HepG2 (cell line): Measurements from ENCODE around the gene PIGZ. TPM values are rescaled to one million over a fixed set of nuclear protein-coding genes. Genes with fewer than 3 reads are reported as not detected.

Source experiments
- ARID5B ChIP-seq: IDR thresholded peaks from 2 replicates; pipeline ENCODE4 v1.4.0; 2020; ENCODE audit warnings: mild to moderate bottlenecking, missing genetic modification reagents
- DDIT3 ChIP-seq: sonication (generic); formaldehyde crosslinking; IDR thresholded peaks from 2 replicates; pipeline ENCODE4 v1.4.0; 2020; ENCODE audit warnings: mild to moderate bottlenecking, missing genetic modification reagents
- DPF2 ChIP-seq: sonication (generic); formaldehyde crosslinking; IDR thresholded peaks from 2 replicates; pipeline ENCODE4 v1.4.0; 2020; ENCODE audit warnings: mild to moderate bottlenecking, low read depth, missing genetic modification reagents, borderline replicate concordance
- FOXA3 ChIP-seq: IDR thresholded peaks from 2 replicates; pipeline ENCODE4 v1.6.1; 2016; ENCODE audit warnings: missing genetic modification reagents, missing compliant biosample characterization
- FOXK2 ChIP-seq: fragments of 450-650 bp; IDR thresholded peaks from 2 replicates; pipeline ENCODE4 v1.6.1; 2016
- FOXO1 ChIP-seq: sonication (generic); formaldehyde crosslinking; IDR thresholded peaks from 2 replicates; pipeline ENCODE4 v1.4.0; 2020; ENCODE audit warnings: missing genetic modification reagents
- KDM2A ChIP-seq: sonication (generic); formaldehyde crosslinking; IDR thresholded peaks from 2 replicates; pipeline ENCODE4 v1.4.0; 2020; ENCODE audit warnings: low read depth, missing genetic modification reagents, borderline replicate concordance
- MED1 ChIP-seq: sonication (generic); formaldehyde crosslinking; IDR thresholded peaks from 2 replicates; pipeline ENCODE4 v1.4.0; 2020; ENCODE audit warnings: missing genetic modification reagents
- NPAS2 ChIP-seq: sonication (generic); formaldehyde crosslinking; IDR thresholded peaks from 2 replicates; pipeline ENCODE4 v1.8.0; 2022; ENCODE audit warnings: mild to moderate bottlenecking, missing genetic modification reagents, borderline replicate concordance
- PHB2 ChIP-seq: fragments of 450-650 bp; IDR thresholded peaks from 2 replicates; pipeline ENCODE4 v1.6.1; 2018; ENCODE audit not compliant: partially characterized antibody
- PHF21A ChIP-seq: sonication (generic); formaldehyde crosslinking; IDR thresholded peaks from 2 replicates; pipeline ENCODE4 v1.5.0; 2020; ENCODE audit warnings: mild to moderate bottlenecking, missing genetic modification reagents
- POGZ ChIP-seq: sonication (generic); formaldehyde crosslinking; IDR thresholded peaks from 2 replicates; pipeline ENCODE4 v1.4.0; 2020; ENCODE audit warnings: mild to moderate bottlenecking, missing genetic modification reagents
- POLR2A ChIP-seq, 2 experiments: IDR thresholded peaks; 2 replicates each; pipeline ENCODE4 v1.6.1; 2011; ENCODE audit warnings: low read depth in 2 of 2, low read length in 2 of 2, mild to moderate bottlenecking in 1 of 2, moderate library complexity in 1 of 2; ENCODE audit not compliant: insufficient read depth in 1 of 2
- RAD21 ChIP-seq: fragments of 450-650 bp; formaldehyde crosslinking; IDR thresholded peaks from 2 replicates; pipeline ENCODE4 v1.5.0; 2020; ENCODE audit warnings: mild to moderate bottlenecking
- SP2 ChIP-seq: sonication (generic); formaldehyde crosslinking; IDR thresholded peaks from 2 replicates; pipeline ENCODE4 v1.5.1; 2020; ENCODE audit warnings: mild to moderate bottlenecking, missing genetic modification reagents
- TGIF2 ChIP-seq: IDR thresholded peaks from 2 replicates; pipeline ENCODE4 v1.6.1; 2016; ENCODE audit warnings: control low read depth, missing compliant biosample characterization
- ZC3H13 ChIP-seq: sonication (generic); formaldehyde crosslinking; IDR thresholded peaks from 2 replicates; pipeline ENCODE4 v1.8.1; 2023; ENCODE audit warnings: mild to moderate bottlenecking, missing genetic modification reagents, moderate library complexity
- ZFP36L1 ChIP-seq: sonication (generic); formaldehyde crosslinking; IDR thresholded peaks from 2 replicates; pipeline ENCODE4 v1.8.0; 2022; ENCODE audit warnings: mild to moderate bottlenecking, missing genetic modification reagents, moderate library complexity
- ZKSCAN8 ChIP-seq: IDR thresholded peaks from 2 replicates; pipeline ENCODE4 v1.6.1; 2016; ENCODE audit warnings: borderline replicate concordance, missing genetic modification reagents, missing compliant biosample characterization
- ZNF281 ChIP-seq: sonication (generic); formaldehyde crosslinking; IDR thresholded peaks from 2 replicates; pipeline ENCODE4 v1.4.0; 2020; ENCODE audit warnings: missing genetic modification reagents, borderline replicate concordance
- ZNF331 ChIP-seq: sonication (generic); formaldehyde crosslinking; IDR thresholded peaks from 2 replicates; pipeline ENCODE4 v1.4.0; 2020; ENCODE audit warnings: missing genetic modification reagents
- ZNF556 ChIP-seq: sonication (generic); formaldehyde crosslinking; IDR thresholded peaks from 2 replicates; pipeline ENCODE4 v1.4.0; 2020; ENCODE audit warnings: mild to moderate bottlenecking, missing genetic modification reagents, borderline replicate concordance
- polyA plus RNA-seq, 8 experiments: library from polyadenylated mRNA; depleted of rRNA in 3 of 8; stranded (reverse) in 7 of 8; unstranded in 1 of 8; fragments of >200 nt; fragmentation: Illumina TruSeq in 4 of 8; extraction: Trizol in 4 of 8; gene quantifications; 2 replicates each; pipeline versions ENCODE4 v1.2.1 to v1.2.3, GENCODE V29; 2011 to 2016; ENCODE audit warnings: low read depth in 4 of 8, missing spikeins in 1 of 8, mixed read lengths in 1 of 8; ENCODE audit not compliant: insufficient read depth in 1 of 8
- total RNA-seq, 5 experiments: library from RNA; depleted of rRNA; stranded (reverse); fragments of >200 nt; fragmentation: Illumina TruSeq; extraction: Trizol; gene quantifications; 2 replicates each; pipeline ENCODE4 v1.2.3, GENCODE V29; 2016; ENCODE audit warnings: low read depth in 1 of 5

The PIGZ gene
- total and polyA plus RNA-seq, 2 of the 13 experiments (the other 11 are each of a cell fraction or from before 2014, with no cell fraction given) = 4.7 to 60.5 TPM

- no peak for TF ChIP-seq DDIT3 (CRISPR knock-in tag)
- TF ChIP-seq ZKSCAN8 = no peak
- no peak for TF ChIP-seq SP2 (CRISPR knock-in tag)
- peak; percentile 62; the same call in 1 of the 2 replicates for TF ChIP-seq TGIF2 (CRISPR knock-in tag)
- TF ChIP-seq ZC3H13 (CRISPR knock-in tag) = no peak
- no peak for TF ChIP-seq ZFP36L1 (CRISPR knock-in tag)
- TF ChIP-seq PHF21A (CRISPR knock-in tag) = peak; percentile 72
- TF ChIP-seq FOXK2 = peak; percentile 26; the same call in 1 of the 2 replicates
- peak; percentile 80 for TF ChIP-seq MED1 (CRISPR knock-in tag)
- TF ChIP-seq NPAS2 (CRISPR knock-in tag) = no peak
- TF ChIP-seq PHB2 = no peak
- TF ChIP-seq DPF2 (CRISPR knock-in tag) = peak; percentile 74; the same call in 1 of the 2 replicates
- TF ChIP-seq ZNF556 = no peak
- peak; percentile 77 for TF ChIP-seq ARID5B
- TF ChIP-seq FOXO1 (CRISPR knock-in tag) = peak; percentile 80; the same call in 1 of the 2 replicates
- TF ChIP-seq KDM2A (CRISPR knock-in tag) = peak; percentile 29; the same call in 1 of the 2 replicates
- 0 out of 4 replicates have a peak, but pooled peaks of 1 of the 2 experiments have one; percentile 21 for TF ChIP-seq POLR2A (IDR thresholded peaks at IDR 0.05; ENCODE audit: insufficient read depth in 1 of 2, low read depth in 2 of 2, low read length in 2 of 2)
- peak; percentile 92 for TF ChIP-seq FOXA3 (CRISPR knock-in tag)
- peak; percentile 97 for TF ChIP-seq ZNF281 (CRISPR knock-in tag)
- peak; percentile 85 for TF ChIP-seq POGZ
- TF ChIP-seq ZNF331 = peak; percentile 90
- no peak for TF ChIP-seq RAD21 (CRISPR knock-in tag)
Observed at GRCh38 chr3:196981657-196982056, 13.0 kb upstream of the PIGZ start (continued).
